Measurements from ENCODE around the gene SLC25A13. TPM values are rescaled to one million over a fixed set of nuclear protein-coding genes. Genes with fewer than 3 reads are reported as not detected.

The SLC25A13 gene
- total RNA-seq, 4 donors from 2014 or later = 2.3 to 53.0 (median 39.3) TPM

DNA sequence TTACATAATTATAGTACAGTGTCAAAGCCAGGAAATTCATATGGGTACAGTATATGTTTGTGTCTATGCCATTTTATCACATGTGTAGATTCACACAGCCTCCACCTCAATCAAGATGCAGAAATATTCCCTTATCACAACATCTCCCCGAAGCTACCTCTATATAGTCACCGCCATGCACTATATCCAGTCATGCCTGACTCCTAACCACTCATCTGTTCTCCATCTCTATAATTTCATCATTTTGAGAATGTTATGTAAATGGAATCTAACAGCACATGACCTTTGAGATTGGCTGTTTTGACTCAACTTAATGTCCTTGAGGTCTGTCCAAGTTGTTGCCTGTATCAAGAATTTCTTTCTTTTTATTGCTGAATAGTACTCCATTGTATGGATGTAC lies 22.3 kb upstream of the SLC25A13 start:
- H3K27me3 ChIP-seq = no peaks in the 10 kb centered on the region
- no peaks in the 10 kb centered on the region for H3K36me3 ChIP-seq
- intact Hi-C loops (cut with DNase I; ENCODE audit: low total_unique reads) = no loop called here
- H3K4me3 ChIP-seq = no peak overlapping the region
- H3K4me1 ChIP-seq = no peaks in the 10 kb centered on the region
- TF ChIP-seq POLR2A (IDR thresholded peaks at IDR 0.05) = no peak
- TF ChIP-seq, protein P1, sequence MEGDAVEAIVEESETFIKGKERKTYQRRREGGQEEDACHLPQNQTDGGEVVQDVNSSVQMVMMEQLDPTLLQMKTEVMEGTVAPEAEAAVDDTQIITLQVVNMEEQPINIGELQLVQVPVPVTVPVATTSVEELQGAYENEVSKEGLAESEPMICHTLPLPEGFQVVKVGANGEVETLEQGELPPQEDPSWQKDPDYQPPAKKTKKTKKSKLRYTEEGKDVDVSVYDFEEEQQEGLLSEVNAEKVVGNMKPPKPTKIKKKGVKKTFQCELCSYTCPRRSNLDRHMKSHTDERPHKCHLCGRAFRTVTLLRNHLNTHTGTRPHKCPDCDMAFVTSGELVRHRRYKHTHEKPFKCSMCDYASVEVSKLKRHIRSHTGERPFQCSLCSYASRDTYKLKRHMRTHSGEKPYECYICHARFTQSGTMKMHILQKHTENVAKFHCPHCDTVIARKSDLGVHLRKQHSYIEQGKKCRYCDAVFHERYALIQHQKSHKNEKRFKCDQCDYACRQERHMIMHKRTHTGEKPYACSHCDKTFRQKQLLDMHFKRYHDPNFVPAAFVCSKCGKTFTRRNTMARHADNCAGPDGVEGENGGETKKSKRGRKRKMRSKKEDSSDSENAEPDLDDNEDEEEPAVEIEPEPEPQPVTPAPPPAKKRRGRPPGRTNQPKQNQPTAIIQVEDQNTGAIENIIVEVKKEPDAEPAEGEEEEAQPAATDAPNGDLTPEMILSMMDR (IDR thresholded peaks at IDR 0.05) = no peak
- no peak overlapping the region for H3K27ac ChIP-seq
- no peaks in the 10 kb centered on the region for H3K9me3 ChIP-seq
- no peak for DNase-seq

DNA sequence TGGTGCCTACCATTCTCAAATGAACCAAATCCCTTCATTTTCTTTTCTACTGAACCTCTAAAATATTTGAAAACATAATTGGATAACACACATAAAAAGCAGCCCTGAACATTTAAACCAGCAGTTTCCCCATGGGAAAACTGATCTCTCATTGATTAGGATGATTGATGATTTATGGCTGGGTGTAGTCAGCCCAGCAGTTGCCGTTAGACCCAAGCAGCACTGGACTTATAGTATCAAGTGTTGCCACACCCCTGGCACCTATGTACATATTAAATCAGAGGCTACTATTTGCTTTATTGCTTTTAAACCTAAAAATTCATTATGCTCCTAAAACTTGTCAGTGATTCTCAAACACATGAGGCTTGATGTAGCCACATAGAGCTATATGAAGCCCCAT lies 20.2 kb upstream of the SLC25A13 start:
- intact Hi-C loops (cut with DNase I; ENCODE audit: low total_unique reads) = no loop called here

DNA sequence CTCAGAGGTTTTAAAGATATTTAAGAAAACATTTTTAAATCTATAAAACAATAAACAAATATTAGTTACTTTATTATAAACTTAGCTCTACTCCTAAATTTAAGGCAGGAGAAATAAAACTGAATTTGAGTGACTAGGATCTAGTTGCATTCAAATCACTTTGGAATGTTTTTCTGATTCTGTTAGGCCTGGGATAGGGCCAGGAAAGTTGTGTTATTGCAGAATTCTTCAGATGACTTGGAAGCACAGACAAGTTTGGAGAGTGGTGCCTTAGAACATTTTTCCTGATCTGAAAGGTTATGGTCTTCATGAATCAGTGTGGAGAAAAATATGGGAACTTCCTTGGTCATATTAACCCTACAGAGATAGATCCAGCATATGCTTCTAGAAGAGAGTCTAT lies 15.6 kb upstream of the SLC25A13 start:
- Histone ChIP-seq H3K4me1 (no peaks in the 10 kb centered on the region), H3K4me3 (no peak overlapping the region), H3K27me3 (no peaks in the 10 kb centered on the region), H3K9me3 (no peaks in the 10 kb centered on the region), H3K27ac (no peak overlapping the region), H3K36me3 (no peaks in the 10 kb centered on the region)
- no peak for TF ChIP-seq POLR2A (IDR thresholded peaks at IDR 0.05)
- TF ChIP-seq, protein P1 (IDR thresholded peaks at IDR 0.05) = no peak
- intact Hi-C loops (cut with DNase I; ENCODE audit: low total_unique reads) = no loop called here
- DNase-seq = no peak

More for the DNA sequence above, 20.2 kb upstream of the SLC25A13 start:
- H3K27ac ChIP-seq = no peak overlapping the region
- TF ChIP-seq POLR2A (IDR thresholded peaks at IDR 0.05) = no peak
- TF ChIP-seq, protein P1 (IDR thresholded peaks at IDR 0.05) = no peak
- no peaks in the 10 kb centered on the region for H3K4me1 ChIP-seq
- H3K9me3 ChIP-seq = no peaks in the 10 kb centered on the region
- H3K27me3 ChIP-seq = no peaks in the 10 kb centered on the region
- DNase-seq = no peak
- no peak overlapping the region for H3K4me3 ChIP-seq
- H3K36me3 ChIP-seq = no peaks in the 10 kb centered on the region

DNA sequence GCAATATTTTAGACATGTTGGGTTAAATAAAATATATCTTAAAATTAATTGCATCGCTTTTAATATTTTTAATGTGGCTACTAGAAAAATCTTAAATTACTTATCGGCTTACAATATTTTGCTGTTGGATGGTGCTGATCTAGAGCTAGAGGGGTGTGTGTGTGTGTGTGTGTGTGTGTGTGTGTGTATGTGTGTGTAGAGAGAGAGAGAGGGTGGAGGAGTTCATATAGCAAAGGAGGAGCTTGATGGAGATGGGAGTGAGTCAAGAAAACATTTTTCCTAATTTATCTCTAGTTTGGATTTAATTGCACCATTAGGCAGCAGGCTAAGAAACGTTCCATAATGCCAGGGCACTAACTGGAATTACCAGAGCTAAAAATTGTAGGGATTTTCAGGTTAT lies 10.4 kb upstream of the SLC25A13 start:
- Histone ChIP-seq H3K4me3 (no peak overlapping the region), H3K9me3 (no peaks in the 10 kb centered on the region), H3K27ac (no peak overlapping the region), H3K36me3 (no peaks in the 10 kb centered on the region), H3K27me3 (no peaks in the 10 kb centered on the region), H3K4me1 (no peaks in the 10 kb centered on the region)
- DNase-seq = no peak
- intact Hi-C loops (cut with DNase I; ENCODE audit: low total_unique reads) = no loop called here
- TF ChIP-seq POLR2A (IDR thresholded peaks at IDR 0.05) = no peak
- TF ChIP-seq, protein P1 (IDR thresholded peaks at IDR 0.05) = no peak

DNA sequence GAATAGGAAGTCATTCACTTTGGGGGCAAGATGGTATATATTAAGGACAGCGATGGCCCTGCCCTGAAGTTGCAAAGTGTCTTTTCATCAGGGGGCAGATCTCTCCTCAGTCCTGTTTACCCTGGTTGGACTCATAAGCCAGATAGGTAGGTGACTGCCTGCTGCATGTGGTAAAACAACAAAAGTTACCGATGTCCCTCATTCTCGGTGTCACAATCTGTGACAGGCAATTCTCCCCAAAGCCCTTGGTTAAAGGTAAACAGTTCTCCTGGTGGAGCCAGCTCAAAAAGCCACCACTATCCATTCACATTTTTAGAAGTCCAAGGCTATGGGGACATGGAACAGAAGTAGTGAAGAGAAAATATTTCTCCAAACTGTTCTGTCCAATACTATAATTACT lies 9.9 kb upstream of the SLC25A13 start:
- Histone ChIP-seq H3K27me3 (no peaks in the 10 kb centered on the region), H3K4me3 (no peak overlapping the region), H3K9me3 (no peaks in the 10 kb centered on the region), H3K4me1 (no peaks in the 10 kb centered on the region), H3K27ac (no peak overlapping the region), H3K36me3 (no peaks in the 10 kb centered on the region)
- no peak for TF ChIP-seq POLR2A (IDR thresholded peaks at IDR 0.05)
- TF ChIP-seq, protein P1 (IDR thresholded peaks at IDR 0.05) = no peak
- DNase-seq = no peak
- intact Hi-C loops (cut with DNase I; ENCODE audit: low total_unique reads) = no loop called here

All from uterus (tissue), 4 donors.